PC-9 (cell line): ENCODE data around the gene RGS3.

Experiments used
- EZH2 ChIP-seq: fragments of 200-600 bp; sonication (generic); IDR thresholded peaks from 2 replicates; pipeline ENCODE4 v1.8.0; 2017; ENCODE audit warnings: antibody characterized with exemption, low read depth
- TF ChIP-seq, protein P1 (sequence below): fragments of 200-600 bp; sonication (generic); conservative IDR thresholded peaks from 2 replicates; pipeline ENCODE4 v1.6.1; 2017; ENCODE audit warnings: mixed run types, antibody characterized with exemption, mild to moderate bottlenecking, moderate library complexity

DNA sequence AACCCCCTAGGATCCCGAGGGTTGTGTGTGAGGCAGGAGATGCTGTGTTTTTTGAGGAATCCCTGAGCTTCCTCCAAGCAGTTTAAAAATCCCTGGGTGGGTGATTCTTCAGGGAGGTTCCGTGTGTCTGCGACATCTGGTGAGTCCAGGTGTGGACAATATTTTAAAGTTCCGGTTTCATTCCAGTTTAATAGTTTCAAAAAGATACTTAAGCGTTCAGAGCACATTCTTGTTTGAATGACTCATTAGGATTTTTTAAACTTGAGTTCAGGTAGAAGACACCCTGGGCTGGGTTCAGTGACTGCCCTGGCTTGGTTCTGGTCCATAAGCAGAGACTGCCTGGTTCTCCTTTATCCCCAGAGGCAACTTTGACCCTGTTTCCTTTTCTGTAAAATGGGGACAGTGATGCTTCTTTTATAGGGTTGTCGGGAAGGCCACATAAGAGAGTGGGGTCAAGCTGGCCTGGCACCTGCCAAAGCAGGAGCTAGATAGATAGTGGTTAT, 119.2 kb downstream of the RGS3 start:
- TF ChIP-seq, protein P1, sequence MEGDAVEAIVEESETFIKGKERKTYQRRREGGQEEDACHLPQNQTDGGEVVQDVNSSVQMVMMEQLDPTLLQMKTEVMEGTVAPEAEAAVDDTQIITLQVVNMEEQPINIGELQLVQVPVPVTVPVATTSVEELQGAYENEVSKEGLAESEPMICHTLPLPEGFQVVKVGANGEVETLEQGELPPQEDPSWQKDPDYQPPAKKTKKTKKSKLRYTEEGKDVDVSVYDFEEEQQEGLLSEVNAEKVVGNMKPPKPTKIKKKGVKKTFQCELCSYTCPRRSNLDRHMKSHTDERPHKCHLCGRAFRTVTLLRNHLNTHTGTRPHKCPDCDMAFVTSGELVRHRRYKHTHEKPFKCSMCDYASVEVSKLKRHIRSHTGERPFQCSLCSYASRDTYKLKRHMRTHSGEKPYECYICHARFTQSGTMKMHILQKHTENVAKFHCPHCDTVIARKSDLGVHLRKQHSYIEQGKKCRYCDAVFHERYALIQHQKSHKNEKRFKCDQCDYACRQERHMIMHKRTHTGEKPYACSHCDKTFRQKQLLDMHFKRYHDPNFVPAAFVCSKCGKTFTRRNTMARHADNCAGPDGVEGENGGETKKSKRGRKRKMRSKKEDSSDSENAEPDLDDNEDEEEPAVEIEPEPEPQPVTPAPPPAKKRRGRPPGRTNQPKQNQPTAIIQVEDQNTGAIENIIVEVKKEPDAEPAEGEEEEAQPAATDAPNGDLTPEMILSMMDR, result no peak
- no peak for TF ChIP-seq EZH2
